Uterus (tissue), 2 donors: ENCODE measurements around the gene SULT1C3.

Experiments used
- POLR2A ChIP-seq, 2 donors: fragments of 450-650 bp; IDR thresholded peaks; one replicate each; pipeline ENCODE4 v1.6.1; 2016; ENCODE audit warnings: antibody characterized with exemption in 2 of 2, mild to moderate bottlenecking in 1 of 2, moderate library complexity in 1 of 2
- TF ChIP-seq, protein P1 (sequence below), 4 experiments: fragments of 200-600 bp in 2 of 4; fragments of 450-650 bp in 2 of 4; sonication (generic) in 2 of 4; IDR thresholded peaks; one replicate each; pipeline ENCODE4 v1.5.1; 2016 to 2019; ENCODE audit warnings: antibody characterized with exemption in 4 of 4, mild to moderate bottlenecking in 2 of 4, moderate library complexity in 1 of 4

DNA sequence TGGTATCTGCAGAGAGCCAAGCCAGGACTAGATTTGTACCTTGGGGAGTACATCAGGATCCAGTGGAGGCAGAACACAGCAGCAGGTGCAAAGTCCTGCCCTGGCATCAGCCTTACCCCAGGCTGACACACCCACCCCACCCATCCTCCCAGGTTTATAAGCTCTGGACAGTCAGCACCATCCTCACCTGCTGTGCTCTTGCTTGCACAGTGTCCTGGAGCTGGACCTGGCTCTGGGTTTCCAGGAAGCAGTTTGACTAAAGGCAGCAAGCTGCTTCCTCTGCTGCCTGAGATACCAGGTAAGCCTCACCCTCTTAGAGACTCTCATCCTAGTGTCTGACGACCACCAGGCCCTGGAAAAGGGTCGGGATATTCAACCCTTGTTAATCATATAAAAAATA lies at the start of gene SULT1C3:
- TF ChIP-seq, protein P1, sequence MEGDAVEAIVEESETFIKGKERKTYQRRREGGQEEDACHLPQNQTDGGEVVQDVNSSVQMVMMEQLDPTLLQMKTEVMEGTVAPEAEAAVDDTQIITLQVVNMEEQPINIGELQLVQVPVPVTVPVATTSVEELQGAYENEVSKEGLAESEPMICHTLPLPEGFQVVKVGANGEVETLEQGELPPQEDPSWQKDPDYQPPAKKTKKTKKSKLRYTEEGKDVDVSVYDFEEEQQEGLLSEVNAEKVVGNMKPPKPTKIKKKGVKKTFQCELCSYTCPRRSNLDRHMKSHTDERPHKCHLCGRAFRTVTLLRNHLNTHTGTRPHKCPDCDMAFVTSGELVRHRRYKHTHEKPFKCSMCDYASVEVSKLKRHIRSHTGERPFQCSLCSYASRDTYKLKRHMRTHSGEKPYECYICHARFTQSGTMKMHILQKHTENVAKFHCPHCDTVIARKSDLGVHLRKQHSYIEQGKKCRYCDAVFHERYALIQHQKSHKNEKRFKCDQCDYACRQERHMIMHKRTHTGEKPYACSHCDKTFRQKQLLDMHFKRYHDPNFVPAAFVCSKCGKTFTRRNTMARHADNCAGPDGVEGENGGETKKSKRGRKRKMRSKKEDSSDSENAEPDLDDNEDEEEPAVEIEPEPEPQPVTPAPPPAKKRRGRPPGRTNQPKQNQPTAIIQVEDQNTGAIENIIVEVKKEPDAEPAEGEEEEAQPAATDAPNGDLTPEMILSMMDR (IDR thresholded peaks at IDR 0.05): no peak
- TF ChIP-seq POLR2A (IDR thresholded peaks at IDR 0.05): no peak
